HG02759 (cell line): ENCODE data around the gene PDZD8.

Source experiments
- ATAC-seq: cut with Tn5 transposase; IDR thresholded peaks from one replicate; pipeline ENCODE4 v1.9.1; 2021; ENCODE audit warnings: mild to moderate bottlenecking, moderate library complexity; ENCODE audit not compliant: unreplicated experiment

Gene PDZD8

DNA sequence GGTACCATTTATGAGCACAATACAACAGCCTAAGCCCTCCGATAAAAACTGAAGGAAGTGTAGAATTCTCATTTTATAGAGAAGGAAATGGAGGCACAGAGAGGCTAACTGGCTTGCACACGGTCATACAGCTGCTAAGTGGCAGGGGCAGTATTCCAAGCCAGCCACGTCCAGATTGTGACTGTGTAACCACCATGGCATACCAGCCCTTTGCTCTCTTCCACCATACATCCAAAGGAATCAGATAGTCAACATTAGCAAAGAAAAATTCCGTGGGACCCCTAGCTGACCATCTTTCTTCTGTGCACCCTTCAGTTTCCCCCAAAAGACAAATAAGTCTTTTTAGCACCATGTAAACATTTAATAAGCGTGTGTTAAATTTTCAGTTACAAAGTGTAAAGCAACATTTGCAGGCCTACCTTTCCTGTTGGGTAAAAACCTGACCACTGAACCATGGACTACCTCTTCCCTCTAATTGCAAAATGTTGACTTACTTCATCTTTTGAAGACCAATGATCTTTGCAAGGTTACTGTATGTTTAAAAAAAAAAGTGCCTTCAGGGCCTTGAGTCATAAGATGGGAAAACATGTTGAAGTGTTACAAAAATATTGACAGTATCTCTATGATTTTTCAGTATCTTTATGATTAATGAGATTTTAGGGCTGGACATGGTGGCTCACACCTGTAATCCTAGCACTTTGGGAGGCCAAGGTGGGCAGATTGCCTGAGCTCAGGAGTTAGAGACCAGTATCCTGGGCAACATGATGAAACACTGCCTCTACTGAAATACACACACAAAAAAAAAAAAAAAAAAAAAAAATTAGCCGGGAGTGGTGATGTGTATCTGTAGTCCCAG is 24.3 kb upstream of the PDZD8 start:
- ATAC-seq: no peak

DNA sequence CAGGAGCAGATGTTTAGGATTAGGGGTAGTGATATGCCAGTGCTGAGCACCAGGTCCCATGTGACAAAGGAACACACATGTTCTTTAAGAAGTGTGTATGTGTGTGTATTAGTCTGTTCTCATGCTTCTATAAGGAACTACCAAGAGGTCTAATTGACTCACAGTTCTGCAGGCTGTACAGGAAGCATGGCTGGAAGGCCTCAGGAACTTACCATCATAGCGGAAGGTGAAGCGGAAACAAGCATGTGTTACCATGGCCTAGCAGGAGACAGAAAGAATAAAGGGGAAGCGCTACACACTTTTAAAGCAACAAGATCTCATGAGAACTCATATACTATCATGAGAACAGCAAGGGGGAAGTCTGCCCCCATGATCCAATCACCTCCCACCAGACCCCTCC is 22.8 kb upstream of the PDZD8 start:
- ATAC-seq: no peak

DNA sequence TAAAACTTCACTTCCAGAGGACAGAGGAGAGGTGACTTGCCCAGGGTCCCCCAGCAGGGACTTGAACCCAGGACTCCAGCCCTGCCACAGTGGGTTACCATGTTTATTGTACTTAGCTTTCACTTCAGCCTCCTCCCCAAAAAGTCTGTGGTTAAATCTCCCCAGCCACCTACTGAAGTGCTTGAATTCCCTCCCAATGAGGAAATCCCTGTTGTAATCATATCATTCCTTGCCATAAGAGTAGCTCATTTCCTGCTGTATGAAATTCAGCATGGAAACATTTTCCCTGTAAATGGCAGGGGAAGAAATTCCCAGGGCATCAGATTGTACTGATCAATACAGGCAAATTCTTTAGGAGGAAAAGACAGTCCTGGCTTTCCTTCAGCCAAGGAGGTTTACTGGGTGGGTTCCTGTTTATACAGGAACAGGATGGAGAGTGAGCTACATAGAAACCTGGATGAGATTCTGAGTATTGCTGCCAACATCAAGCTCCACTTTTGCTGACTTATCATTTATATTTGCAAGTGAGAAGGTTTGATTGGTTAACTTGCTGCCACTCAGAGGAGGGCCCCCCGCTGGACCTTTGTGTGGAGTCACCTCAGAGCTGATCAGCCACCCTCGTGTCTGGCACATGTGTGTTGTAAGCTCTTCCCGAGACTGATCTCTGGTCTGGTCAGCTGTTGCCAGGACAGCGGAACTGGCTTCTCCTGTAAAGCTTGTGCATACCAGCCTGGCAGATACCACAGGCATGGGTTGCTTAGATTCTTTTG is 16.4 kb upstream of the PDZD8 start:
- no peak for ATAC-seq

DNA sequence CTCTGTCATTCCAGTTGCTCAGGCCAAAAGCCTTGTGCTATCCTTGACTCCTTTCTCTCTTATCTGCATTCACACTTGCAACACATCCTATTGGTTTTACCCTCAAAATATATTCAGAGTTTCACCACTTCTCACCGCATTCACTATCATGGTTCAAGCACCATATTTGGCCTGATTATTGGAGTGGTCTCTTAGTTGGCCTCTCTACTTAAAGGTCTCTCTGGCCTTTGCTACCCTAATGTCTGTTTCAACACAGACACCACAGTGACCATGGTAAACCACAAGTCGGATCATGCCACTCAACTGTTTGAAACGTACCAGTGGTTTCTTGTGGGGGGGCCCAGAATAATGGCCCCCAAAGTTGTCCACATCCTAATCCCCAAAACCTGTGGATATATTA is 15.2 kb upstream of the PDZD8 start:
- no peak for ATAC-seq

DNA sequence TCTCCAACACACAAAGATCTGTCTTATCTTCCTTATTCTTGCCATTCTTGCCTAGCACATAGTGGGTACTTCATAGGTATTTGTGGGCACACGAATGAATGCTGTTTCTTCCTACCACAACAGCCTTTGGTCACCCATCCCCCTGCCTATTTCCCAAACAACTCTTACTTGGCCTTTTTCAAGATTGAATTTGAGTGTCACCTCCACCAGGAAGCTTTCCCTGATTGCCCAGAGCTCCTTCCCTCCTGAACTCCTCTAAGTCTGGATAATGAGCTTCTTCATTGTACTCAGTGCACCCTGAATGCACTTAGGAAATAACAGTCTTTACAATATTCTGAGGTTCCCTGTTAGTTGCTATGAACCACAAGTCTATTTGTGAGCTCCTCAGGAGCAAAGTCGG is 11.6 kb upstream of the PDZD8 start:
- ATAC-seq: no peak

DNA sequence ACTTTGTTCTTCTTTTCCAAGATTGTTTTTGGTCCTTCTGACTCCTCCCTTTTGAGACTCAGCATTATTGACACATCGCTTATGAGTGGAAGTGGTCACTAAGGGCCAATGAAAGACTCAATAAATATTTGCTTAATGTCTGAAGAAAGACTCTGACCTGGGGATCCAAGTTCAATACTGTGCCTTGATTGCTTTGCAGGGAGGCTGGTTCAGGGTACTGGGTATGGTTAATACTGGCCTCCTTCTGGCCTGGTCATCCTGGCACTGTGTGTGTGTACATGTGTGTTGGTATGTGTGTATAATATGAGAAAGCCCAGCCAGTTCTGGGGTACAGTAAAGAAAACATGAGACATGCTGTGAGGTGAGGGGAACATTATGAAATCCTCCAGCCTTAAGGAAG is 7.6 kb upstream of the PDZD8 start:
- no peak for ATAC-seq

DNA sequence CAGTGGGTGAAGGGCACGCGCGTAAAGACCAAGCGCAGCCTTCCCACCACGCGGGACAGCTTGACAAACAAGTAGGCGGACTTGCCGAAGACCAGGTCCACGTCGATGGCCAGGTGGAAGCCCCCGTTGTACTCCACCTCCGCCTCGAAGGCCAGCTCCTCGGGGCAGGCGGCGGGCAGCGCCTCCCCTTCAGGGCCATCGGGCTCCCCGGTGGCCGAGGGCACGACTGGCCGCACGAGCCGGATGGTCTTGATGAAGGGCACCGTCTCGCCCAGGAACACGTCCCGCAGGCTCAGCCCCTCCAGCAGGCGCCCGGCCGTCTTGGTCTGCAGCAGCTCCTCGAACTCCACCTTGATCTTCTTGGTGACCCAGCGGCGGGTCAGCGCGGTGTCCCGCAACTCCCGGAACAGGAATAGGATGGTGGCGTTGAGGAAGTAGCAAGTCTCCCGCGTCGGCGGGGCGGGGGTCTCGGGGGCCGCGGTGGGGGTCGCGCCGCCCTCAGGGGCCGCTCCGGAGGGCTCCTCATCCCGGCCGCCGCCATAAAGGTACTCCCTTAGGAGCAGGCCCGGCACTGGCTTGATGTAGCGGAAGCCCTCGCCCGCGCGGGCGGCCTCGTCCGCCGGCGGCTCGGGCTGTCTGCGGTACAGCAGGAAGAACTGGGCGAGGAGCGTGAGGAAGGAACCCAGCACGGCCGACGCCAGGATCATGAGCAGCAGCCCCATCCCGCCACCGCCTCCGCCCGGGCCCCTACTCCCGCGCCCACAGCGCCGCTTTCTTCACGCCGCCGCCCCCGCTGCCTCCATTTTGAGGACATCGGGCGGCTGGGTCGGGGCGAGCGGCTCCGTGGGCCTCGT is 507 bp downstream of the PDZD8 start:
- ATAC-seq: peak; percentile 42

DNA sequence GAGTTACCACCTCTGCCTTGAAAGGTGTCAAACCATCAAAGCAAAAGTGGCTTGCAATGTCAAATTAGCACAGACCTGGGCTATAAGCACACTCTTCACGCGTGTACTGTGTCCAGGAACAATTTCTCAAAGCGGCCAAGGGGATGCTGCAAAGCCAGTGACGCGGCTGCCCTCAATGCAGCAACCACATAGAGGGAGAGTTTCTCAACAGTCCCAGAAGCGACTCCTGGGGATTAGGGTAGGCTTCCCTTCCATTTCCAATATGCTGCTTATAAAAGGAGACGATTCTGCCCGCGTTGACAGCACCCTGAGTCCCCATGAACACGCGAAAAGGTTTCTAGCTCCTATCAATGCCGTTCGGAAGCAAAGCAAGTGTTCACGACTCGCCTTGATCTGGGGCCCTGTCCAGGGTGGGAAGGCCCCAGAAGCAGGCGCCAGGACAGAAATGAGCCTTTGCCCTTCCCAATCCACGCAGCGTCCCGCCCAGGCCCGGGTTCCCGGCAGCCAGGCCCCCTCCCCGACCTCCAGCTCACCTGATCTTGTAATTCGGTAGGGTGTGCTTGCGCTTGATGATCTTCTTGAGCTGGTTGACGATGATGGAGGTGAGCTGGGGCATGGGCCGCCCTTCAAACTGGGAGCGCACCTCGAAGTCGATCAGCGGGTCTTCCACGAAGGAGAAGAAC is 1.3 kb downstream of the PDZD8 start:
- ATAC-seq: no peak

DNA sequence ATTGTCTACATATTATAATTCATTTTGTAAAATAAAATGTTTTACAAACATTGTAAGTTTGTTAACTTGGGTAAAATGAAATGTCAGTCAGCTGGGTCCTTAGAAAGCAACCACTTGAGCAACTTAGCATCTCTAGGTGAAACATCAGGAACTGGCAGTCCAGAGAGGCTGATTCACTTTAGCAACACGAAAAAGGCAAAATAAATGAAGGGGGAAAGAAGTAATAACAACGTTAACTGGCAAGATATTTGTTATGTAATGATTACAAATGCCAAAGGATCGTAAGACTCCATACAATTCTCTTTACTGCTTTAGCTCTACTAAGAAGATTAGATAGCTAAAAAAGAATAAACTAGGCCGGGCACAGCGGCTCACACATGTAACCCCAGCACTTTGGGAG is 5.0 kb downstream of the PDZD8 start:
- no peak for ATAC-seq

DNA sequence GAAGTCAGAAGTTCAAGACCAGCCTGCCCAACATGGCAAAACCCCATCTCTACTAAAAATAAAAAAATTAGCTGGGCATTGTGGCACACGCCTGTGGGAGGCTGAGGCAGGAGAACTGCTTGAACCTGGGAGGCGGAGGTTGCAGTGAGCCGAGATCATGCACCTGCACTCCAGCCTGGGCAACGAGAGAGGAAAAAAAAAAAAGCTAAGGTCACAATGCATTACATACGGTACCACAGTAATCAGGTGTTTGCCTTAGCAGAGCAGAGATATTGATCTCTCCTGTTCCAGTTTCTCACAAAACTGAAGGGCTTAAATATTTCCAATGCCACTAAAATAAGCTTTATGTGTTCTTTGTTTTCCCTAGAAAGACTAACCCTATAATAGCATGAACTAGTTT is 7.5 kb downstream of the PDZD8 start:
- ATAC-seq: no peak

DNA sequence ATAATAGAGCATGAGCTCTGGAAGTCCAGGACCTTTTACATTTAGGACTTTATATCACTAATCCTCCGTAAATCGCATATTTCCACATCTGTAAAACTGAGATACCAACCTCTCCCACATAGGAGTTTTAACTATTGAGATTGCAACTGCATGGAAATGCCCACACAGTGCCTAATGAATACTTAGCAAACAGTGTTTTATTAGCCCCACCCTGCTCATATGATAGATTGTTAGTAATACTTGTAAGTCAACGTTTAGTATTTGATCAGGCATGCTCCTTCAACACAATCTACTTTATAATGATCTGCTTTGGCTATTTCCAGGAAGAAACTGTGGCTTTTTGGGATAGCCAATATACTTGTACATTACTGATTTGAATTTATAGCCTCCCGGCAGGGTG is 8.5 kb downstream of the PDZD8 start:
- ATAC-seq: no peak

DNA sequence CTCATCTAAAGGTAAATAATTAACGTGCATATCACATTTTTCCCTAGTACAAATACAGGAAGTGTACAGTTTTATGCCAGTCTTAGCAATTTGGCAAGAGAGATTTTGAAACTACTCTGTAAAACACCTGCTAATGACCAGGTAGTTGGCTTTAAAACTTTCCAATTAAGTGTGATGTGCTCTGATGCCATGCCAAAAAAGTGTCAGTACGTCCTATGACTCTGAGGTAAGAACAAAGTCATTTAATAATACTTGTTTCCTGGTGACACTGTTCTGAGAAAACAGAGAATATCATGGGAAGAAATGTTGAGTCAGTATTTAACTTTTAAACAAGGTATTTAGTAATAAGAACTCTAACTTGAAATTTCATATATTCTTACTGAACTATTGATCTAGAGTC is 9.6 kb downstream of the PDZD8 start:
- ATAC-seq: peak; percentile 37

DNA sequence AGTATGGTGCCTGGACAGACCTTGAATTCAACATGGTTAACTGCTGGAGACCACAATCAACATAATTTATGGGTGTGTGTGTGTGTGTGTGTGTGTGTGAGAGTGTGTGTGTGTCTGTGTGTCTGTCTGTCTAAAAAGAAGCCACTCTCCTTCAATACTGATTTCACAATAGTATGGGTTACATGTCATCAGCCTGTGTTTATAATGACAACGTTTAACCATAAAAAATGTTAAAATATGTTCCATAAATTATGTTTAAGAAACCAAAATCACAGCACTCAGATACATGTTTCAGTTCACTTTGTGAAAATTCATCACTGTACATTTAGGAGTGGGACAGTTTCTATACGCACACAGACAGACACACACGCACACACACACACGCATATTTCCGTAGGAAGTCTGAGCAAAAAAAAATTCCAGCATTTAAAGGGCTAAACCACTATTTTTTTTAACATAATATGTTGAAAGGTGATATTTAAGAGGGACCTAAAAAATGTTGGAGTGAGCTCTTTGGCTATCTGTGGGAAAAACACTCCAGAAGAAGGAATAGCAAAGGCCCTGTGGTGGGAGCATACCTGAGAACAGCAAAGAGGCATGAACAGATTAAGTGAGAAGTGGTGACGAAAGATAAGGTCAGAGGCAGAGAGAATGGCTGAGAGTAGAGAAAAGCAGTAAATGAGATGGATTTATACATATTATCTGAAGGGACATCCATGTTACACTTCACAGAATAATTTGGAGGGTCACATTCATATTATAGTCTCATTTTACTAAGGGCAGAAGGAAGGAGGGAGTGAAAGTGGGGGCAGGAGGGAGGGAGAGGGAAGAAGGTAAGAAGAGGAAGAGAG is 10.9 kb downstream of the PDZD8 start:
- no peak for ATAC-seq

DNA sequence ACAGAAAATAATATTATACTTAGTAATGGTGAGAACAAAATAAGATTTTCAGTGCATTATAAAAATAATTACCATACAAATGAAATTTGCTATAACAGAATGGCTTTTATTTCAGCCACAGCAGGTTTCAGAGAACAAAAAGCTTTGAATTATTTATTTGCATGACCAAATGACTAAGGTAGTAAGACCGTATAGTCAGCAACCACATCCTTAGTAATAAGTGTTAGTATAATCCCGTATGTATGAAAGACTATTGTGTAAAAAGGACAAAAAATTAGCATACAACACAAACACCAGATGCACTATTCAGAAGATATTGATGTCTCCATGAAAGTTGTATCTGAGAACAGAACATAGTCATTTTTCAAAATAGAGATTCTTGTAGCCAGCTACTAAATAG is 12.2 kb downstream of the PDZD8 start:
- ATAC-seq: peak; percentile 36

DNA sequence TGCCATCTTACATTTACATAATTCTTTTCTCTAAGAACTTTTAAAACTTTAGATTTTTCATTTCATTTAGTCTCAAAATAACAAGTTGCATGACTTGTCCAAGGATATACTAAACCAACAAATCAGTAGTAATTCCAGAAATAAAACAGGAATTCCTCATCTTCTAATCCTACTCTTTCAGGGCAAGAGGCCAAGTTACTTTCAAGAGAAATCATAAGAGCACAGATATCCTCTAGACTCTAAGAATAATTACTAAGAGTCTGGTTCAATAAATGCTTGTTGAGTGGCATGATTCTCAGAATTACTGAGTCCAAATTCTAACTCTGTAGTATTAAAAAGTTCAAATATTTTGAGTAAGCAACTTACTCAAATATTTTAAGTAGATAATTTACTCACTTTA is 12.9 kb downstream of the PDZD8 start:
- no peak for ATAC-seq

DNA sequence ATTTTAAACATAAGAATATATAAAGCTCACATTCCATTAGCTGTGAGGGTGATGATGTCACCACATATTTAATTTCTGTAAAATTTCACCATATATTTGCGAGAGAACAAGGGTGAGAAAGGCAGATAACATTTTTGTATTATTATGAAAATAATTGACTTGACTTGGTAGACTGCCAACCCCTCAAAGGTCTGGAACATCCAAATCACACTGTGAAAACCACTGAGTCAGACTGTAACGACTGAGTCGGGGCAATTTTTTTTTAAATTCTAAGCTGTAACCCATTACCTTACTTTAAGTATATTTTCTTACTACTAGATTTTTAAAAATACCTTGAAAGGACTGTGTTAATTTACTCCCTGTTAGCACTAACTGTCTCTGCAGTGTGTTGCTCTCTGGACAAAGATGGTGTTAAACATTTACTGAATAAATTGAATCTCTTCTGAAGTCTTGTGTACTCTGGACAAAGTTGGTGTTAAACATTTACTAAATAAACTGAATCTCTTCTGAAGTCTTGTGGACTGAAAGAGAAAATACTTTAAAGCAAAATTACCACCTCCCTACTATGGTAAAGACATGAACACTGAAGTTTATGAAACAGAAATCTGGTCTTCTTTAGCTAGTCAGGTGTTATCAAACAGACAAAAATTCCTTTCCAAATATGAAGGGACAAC is 14.1 kb downstream of the PDZD8 start:
- ATAC-seq: peak; percentile 58

DNA sequence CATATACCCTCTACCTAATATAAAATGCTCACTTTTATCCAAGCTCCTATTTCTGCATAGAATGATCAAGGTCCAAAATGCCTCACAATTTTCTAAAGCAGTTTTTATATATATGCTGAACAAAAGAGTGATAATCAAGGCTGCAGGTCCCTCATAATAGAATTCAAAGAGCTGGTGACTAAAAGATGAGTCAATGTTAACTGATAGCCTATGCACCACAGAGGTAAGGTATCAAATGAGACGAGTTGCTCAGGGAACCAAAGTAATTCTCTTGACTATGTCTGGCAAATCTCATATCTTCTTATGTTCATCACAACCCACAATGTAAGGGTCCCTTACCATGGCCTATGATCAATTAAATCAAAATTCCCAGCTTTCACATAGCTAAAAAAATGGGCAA is 15.2 kb downstream of the PDZD8 start:
- ATAC-seq: no peak

DNA sequence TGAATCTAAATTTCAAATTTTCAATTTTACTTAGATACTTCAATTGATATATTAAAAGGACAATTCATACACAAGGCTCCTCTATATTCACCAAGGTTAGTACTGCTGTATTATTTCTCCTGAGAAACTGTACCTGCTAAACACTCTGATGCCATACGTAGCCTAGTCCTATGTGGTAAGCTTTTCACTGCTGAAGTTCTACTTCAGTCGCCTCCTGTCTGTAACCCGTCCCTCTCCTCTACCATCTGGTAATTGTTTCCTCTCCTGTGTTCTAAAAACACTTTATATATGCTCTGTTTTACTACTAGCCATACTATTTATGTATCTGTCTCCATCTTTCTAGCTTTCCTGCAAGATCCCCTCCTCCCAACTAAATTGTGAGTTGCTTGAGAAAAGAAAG is 20.2 kb downstream of the PDZD8 start:
- ATAC-seq: no peak

DNA sequence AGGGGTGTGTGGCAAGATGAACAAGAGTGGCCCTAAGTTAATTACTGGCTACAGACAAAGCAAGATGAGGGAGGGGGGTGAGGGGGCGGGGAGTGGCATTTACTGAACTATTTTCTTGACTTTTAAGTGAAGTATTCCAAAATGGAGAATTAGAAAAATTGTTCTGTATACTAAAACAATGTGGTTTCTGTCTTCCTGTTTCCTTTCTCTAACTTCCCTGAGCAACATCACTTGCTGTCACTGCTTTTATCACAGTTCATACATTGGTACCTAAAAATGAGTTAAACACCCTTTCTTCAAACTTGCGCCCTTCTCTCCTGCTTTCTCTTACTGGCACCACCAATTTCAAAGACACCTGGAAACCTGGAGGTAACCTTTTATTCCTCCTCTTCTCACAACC is 21.6 kb downstream of the PDZD8 start:
- no peak for ATAC-seq
